HG03342 (cell line): ENCODE measurements around the gene SRL.

Source experiments
- ATAC-seq: cut with Tn5 transposase; IDR thresholded peaks from one replicate; pipeline ENCODE4 v1.9.1; 2021; ENCODE audit warnings: mild to moderate bottlenecking, moderate library complexity; ENCODE audit not compliant: unreplicated experiment

The SRL gene

GRCh38 chr16:4204521-4204920, 37.4 kb downstream of the SRL start:
- no peak for ATAC-seq

- ATAC-seq = no peak
Observed at GRCh38 chr16:4203748-4204147, 38.1 kb downstream of the SRL start.

GRCh38 chr16:4202615-4203345, 39.1 kb downstream of the SRL start:
- no peak for ATAC-seq

- no peak for ATAC-seq
Observed at GRCh38 chr16:4200781-4201137, 41.1 kb downstream of the SRL start.

GRCh38 chr16:4200000-4200780, 41.7 kb downstream of the SRL start:
- ATAC-seq = no peak

GRCh38 chr16:4198816-4199215, 43.1 kb downstream of the SRL start:
- ATAC-seq = no peak

- ATAC-seq = no peak
Observed at GRCh38 chr16:4194661-4195060, 47.2 kb downstream of the SRL start.

GRCh38 chr16:4193920-4194319, 48.0 kb downstream of the SRL start:
- no peak for ATAC-seq

- no peak for ATAC-seq
Observed at GRCh38 chr16:4192206-4192605, 49.7 kb downstream of the SRL start.

- no peak for ATAC-seq
Observed at GRCh38 chr16:4190712-4191333, 51.1 kb downstream of the SRL start.

GRCh38 chr16:4190086-4190485, 51.8 kb downstream of the SRL start:
- no peak for ATAC-seq

- ATAC-seq = no peak
Observed at GRCh38 chr16:4184038-4184702, 57.7 kb downstream of the SRL start.

- ATAC-seq = peak; percentile 85
Observed at GRCh38 chr16:4183237-4184037, 58.4 kb downstream of the SRL start.

GRCh38 chr16:4182581-4183236, 59.2 kb downstream of the SRL start:
- peak; percentile 48 for ATAC-seq

- no peak for ATAC-seq
Observed at GRCh38 chr16:4180511-4180910, 61.4 kb downstream of the SRL start.

- ATAC-seq = no peak
Observed at GRCh38 chr16:4179763-4180260, 62.1 kb downstream of the SRL start.

- no peak for ATAC-seq
Observed at GRCh38 chr16:4179020-4179419, 62.9 kb downstream of the SRL start.

- ATAC-seq = no peak
Observed at GRCh38 chr16:4178468-4179010, 63.3 kb downstream of the SRL start.

GRCh38 chr16:4176906-4177417, 64.9 kb downstream of the SRL start:
- peak; percentile 80 for ATAC-seq
